ENCODE measurements around the gene SVIL.

The SVIL gene

DNA sequence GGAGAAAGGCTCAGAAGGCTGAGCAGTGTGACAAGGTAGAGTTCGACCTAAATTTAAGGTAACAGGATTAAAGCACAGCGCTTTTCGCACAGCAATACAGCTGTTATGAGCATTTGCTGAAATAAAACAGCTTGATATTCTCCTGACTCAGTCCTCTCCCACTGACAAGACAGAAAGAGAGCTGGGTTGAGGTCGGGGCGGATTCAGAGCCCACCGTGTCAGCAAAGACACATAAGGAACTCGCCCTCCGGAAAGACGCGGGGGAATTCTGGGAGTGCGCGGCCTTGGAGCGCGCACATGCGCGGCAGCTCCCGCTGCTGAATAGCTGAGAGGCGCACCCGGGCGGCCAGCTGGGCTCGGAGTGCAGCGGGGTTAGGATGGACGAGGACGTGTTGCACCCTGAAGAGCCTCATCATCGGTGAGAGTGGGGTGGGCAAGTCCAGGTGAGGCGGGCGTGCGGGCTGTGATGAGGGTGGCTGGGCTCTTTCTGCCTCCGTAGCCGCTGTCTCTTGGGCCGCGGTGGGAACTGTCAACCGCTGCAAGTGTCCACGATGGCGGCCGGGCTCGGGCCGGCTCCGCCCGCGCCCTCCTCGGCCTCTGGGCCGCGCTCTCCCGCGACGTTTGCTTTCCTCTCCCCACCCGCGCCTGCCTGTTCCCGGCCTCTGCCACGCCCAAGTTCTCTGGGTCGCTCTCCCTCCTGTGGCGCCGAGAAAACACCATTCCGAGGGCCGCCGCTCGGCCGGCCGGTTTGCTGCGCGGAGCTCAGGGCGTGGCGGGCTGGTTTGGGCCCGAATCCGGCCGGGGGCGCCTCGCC, 225.3 kb downstream of the SVIL start:
- TF ChIP-seq, protein P1, sequence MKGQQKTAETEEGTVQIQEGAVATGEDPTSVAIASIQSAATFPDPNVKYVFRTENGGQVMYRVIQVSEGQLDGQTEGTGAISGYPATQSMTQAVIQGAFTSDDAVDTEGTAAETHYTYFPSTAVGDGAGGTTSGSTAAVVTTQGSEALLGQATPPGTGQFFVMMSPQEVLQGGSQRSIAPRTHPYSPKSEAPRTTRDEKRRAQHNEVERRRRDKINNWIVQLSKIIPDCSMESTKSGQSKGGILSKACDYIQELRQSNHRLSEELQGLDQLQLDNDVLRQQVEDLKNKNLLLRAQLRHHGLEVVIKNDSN (IDR thresholded peaks at IDR 0.05): no peak
- no peak for TF ChIP-seq EGR1 (IDR thresholded peaks at IDR 0.05)
- TF ChIP-seq YY1 (IDR thresholded peaks at IDR 0.05; ENCODE audit: low read depth): peak; percentile 72; the same call in 1 of the 2 replicates
- peak; percentile 35; the same call in 1 of the 2 replicates for TF ChIP-seq TCF12 (IDR thresholded peaks at IDR 0.05; ENCODE audit: low read depth)
- no peak for TF ChIP-seq RAD21 (IDR thresholded peaks at IDR 0.05; ENCODE audit: low read depth)
- TF ChIP-seq NFIC (IDR thresholded peaks at IDR 0.05): no peak
- TF ChIP-seq, protein P2, sequence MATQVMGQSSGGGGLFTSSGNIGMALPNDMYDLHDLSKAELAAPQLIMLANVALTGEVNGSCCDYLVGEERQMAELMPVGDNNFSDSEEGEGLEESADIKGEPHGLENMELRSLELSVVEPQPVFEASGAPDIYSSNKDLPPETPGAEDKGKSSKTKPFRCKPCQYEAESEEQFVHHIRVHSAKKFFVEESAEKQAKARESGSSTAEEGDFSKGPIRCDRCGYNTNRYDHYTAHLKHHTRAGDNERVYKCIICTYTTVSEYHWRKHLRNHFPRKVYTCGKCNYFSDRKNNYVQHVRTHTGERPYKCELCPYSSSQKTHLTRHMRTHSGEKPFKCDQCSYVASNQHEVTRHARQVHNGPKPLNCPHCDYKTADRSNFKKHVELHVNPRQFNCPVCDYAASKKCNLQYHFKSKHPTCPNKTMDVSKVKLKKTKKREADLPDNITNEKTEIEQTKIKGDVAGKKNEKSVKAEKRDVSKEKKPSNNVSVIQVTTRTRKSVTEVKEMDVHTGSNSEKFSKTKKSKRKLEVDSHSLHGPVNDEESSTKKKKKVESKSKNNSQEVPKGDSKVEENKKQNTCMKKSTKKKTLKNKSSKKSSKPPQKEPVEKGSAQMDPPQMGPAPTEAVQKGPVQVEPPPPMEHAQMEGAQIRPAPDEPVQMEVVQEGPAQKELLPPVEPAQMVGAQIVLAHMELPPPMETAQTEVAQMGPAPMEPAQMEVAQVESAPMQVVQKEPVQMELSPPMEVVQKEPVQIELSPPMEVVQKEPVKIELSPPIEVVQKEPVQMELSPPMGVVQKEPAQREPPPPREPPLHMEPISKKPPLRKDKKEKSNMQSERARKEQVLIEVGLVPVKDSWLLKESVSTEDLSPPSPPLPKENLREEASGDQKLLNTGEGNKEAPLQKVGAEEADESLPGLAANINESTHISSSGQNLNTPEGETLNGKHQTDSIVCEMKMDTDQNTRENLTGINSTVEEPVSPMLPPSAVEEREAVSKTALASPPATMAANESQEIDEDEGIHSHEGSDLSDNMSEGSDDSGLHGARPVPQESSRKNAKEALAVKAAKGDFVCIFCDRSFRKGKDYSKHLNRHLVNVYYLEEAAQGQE (IDR thresholded peaks at IDR 0.05; ENCODE audit: low read depth): no peak
- no peak for TF ChIP-seq CREB1 (IDR thresholded peaks at IDR 0.05; ENCODE audit: low read depth)
- TF ChIP-seq ZBTB7A (IDR thresholded peaks at IDR 0.05; ENCODE audit: low read depth): no peak
- TF ChIP-seq EP300 (IDR thresholded peaks at IDR 0.05; ENCODE audit: borderline replicate concordance): no peak
- TF ChIP-seq, protein P3, sequence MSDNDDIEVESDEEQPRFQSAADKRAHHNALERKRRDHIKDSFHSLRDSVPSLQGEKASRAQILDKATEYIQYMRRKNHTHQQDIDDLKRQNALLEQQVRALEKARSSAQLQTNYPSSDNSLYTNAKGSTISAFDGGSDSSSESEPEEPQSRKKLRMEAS (IDR thresholded peaks at IDR 0.05): peak; percentile 85
- no peak for TF ChIP-seq CEBPB (IDR thresholded peaks at IDR 0.05)
- peak; percentile 50; the same call in 1 of the 2 replicates for TF ChIP-seq TAF1 (IDR thresholded peaks at IDR 0.05; ENCODE audit: low read depth)
- TF ChIP-seq FOXM1 (IDR thresholded peaks at IDR 0.05; ENCODE audit: borderline replicate concordance, low read depth): no peak
- TF ChIP-seq TEAD4 (IDR thresholded peaks at IDR 0.05): peak; percentile 18; the same call in 1 of the 2 replicates

DNA sequence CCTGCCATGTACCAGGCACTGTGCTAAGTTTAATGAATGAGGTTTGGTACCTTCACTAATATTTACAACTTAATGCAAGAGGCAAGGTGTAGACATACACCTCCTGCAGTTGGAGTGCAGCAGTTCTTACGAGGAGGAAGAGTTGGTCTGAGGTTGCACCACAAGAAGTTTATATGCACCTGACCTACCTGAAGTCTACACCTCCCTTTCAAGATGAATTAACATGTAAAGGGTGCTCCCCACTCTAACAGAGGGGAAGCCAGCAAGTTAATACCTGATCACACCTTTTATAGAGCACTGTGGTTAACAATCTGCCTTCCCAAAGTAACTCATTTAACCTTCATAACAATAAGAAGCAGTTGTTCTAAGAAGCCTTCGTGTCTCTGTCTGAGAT, 225.9 kb downstream of the SVIL start:
- TF ChIP-seq ZBTB7A (IDR thresholded peaks at IDR 0.05; ENCODE audit: low read depth) (no peak), TCF12 (IDR thresholded peaks at IDR 0.05; ENCODE audit: low read depth) (no peak), EP300 (IDR thresholded peaks at IDR 0.05; ENCODE audit: borderline replicate concordance) (no peak), NFIC (IDR thresholded peaks at IDR 0.05) (no peak), YY1 (IDR thresholded peaks at IDR 0.05; ENCODE audit: low read depth) (no peak), CREB1 (IDR thresholded peaks at IDR 0.05; ENCODE audit: low read depth) (no peak), RAD21 (IDR thresholded peaks at IDR 0.05; ENCODE audit: low read depth) (no peak), TAF1 (IDR thresholded peaks at IDR 0.05; ENCODE audit: low read depth) (no peak), EGR1 (IDR thresholded peaks at IDR 0.05) (no peak), TEAD4 (IDR thresholded peaks at IDR 0.05) (no peak)
- TF ChIP-seq, protein P1 (IDR thresholded peaks at IDR 0.05): no peak
